Smooth muscle cell (in vitro differentiated cells): Measurements from ENCODE around the gene DOCK8. TPM values are rescaled to one million over a fixed set of nuclear protein-coding genes. Genes with fewer than 3 reads are reported as not detected.

ENCODE experiments used
- DNase-seq: peaks from one replicate; lab custom pipeline; 2025; ENCODE audit not compliant: unreplicated experiment; lab: John Stamatoyannopoulos, UW
- H2AFZ ChIP-seq: fragments of 200-600 bp; sonication (generic); 2 replicates; pipeline ENCODE4 v1.6.0; 2016; ENCODE audit warnings: antibody characterized with exemption, low read depth, mild to moderate bottlenecking
- H3F3A ChIP-seq: fragments of 200-600 bp; sonication (generic); 2 replicates; pipeline ENCODE4 v1.6.0; 2017; ENCODE audit warnings: antibody characterized with exemption, low read depth
- H3K27ac ChIP-seq: fragments of 200-600 bp; sonication (generic); 2 replicates; pipeline ENCODE4 v1.5.1; 2016; ENCODE audit warnings: low read depth, mild to moderate bottlenecking
- H3K27me3 ChIP-seq: fragments of 200-600 bp; sonication (generic); 2 replicates; pipeline ENCODE4 v1.6.1; 2016; ENCODE audit warnings: low read depth, mild to moderate bottlenecking
- H3K36me3 ChIP-seq: fragments of 200-600 bp; sonication (generic); 2 replicates; pipeline ENCODE4 v1.5.1; 2016; ENCODE audit warnings: low read depth
- H3K4me1 ChIP-seq: fragments of 200-600 bp; sonication (generic); 2 replicates; pipeline ENCODE4 v1.5.1; 2016; ENCODE audit warnings: low read depth
- H3K4me2 ChIP-seq: fragments of 200-600 bp; sonication (generic); 2 replicates; pipeline ENCODE4 v1.6.0; 2016; ENCODE audit warnings: mild to moderate bottlenecking
- H3K4me3 ChIP-seq: fragments of 200-600 bp; sonication (generic); 2 replicates; pipeline ENCODE4 v1.5.1; 2016; ENCODE audit warnings: mild to moderate bottlenecking
- H3K79me2 ChIP-seq: fragments of 200-600 bp; sonication (generic); 2 replicates; pipeline ENCODE4 v1.6.0; 2016; ENCODE audit warnings: low read depth, mild to moderate bottlenecking
- H3K9ac ChIP-seq: fragments of 200-600 bp; sonication (generic); 2 replicates; pipeline ENCODE4 v1.6.0; 2016; ENCODE audit warnings: low read depth
- H3K9me3 ChIP-seq: fragments of 200-600 bp; sonication (generic); replicated peaks from 2 replicates; pipeline ENCODE4 v1.5.1; 2016; ENCODE audit warnings: low read depth
- H4K20me1 ChIP-seq: fragments of 200-600 bp; sonication (generic); 2 replicates; pipeline ENCODE4 v1.6.0; 2016; ENCODE audit warnings: low read depth
- whole genome bisulfite sequencing: methylation state at CpG from one replicate; pipeline ENCODE4 v1.1.7; 2016; ENCODE audit warnings: low lambda C conversion rate; 5-methylcytosine and 5-hydroxymethylcytosine counted together
- polyA plus RNA-seq: library from polyadenylated mRNA; unstranded; fragments of >200 nt; fragmentation: Nextera tagmentation; extraction: Ambion mirVana; gene quantifications from 2 replicates; pipeline ENCODE4 v1.2.1, GENCODE V29; 2016
- total RNA-seq: library from RNA; depleted of rRNA; stranded (reverse); fragments of >200 nt; gene quantifications from 2 replicates; pipeline ENCODE4 v1.2.3, GENCODE V29; 2014
- TF ChIP-seq, protein P1 (sequence below): fragments of 200-600 bp; sonication (generic); IDR thresholded peaks from 2 replicates; pipeline ENCODE4 v1.5.1; 2017; ENCODE audit warnings: borderline replicate concordance, mild to moderate bottlenecking, antibody characterized with exemption; ENCODE audit not compliant: insufficient read depth, poor library complexity, severe bottlenecking

Gene DOCK8
- total and polyA plus RNA-seq, 2 experiments from 2014 or later: 0.18 to 4.9 TPM

DNA sequence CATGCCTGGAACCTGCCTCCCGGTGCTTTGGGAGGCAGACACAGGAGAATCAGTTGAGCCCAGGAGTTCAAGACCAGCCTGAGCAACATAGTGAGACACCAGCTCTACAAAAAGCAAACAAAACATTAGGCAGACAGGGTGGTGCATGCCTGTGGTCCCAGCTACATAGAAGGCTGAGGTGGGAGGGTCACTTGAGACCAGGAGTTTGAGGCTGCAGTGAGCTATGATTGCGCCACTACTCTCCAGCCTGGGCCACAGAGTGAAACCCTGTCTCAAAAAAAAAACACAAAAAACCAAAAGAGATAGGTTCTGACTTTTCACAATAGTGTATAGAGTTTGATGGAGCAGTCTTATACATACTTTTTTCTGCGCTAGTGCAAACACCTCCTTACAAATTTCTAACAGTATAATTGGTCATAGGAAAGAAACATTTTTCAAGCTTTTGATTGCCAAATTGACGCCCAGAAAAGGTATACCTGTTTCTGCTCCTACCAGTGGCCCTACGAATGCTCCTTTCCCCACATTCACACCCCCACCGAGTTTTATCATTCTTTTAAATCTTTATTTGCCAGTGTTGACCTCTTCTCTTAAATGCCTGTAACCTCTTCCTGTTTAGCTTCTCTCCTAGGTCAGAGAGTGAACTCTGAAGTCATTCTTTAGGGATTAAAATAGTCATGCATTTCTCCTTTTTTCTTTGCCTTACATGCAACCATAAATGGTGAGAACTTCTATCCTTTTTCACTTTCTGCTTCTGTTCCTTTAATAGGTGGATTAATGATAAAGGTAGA, 7.5 kb downstream of the DOCK8 start:
- peaks cover 12% of the 10 kb centered on the region for H3K4me1 ChIP-seq
- peaks cover 2% of the 10 kb centered on the region for H3K27me3 ChIP-seq
- H3K36me3 ChIP-seq: no peaks in the 10 kb centered on the region
- TF ChIP-seq, protein P1, sequence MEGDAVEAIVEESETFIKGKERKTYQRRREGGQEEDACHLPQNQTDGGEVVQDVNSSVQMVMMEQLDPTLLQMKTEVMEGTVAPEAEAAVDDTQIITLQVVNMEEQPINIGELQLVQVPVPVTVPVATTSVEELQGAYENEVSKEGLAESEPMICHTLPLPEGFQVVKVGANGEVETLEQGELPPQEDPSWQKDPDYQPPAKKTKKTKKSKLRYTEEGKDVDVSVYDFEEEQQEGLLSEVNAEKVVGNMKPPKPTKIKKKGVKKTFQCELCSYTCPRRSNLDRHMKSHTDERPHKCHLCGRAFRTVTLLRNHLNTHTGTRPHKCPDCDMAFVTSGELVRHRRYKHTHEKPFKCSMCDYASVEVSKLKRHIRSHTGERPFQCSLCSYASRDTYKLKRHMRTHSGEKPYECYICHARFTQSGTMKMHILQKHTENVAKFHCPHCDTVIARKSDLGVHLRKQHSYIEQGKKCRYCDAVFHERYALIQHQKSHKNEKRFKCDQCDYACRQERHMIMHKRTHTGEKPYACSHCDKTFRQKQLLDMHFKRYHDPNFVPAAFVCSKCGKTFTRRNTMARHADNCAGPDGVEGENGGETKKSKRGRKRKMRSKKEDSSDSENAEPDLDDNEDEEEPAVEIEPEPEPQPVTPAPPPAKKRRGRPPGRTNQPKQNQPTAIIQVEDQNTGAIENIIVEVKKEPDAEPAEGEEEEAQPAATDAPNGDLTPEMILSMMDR: no peak
- H3F3A ChIP-seq: no peaks in the 10 kb centered on the region
- H3K4me3 ChIP-seq: no peak overlapping the region
- 63% methylated on average over 6 of the region's 6 CpGs for WGBS
- H3K27ac ChIP-seq: no peak overlapping the region
- no peak overlapping the region for H3K4me2 ChIP-seq
- no peak overlapping the region for H3K9ac ChIP-seq
- no peaks in the 10 kb centered on the region for H3K79me2 ChIP-seq
- no peak overlapping the region for H2AFZ ChIP-seq
- no peaks in the 10 kb centered on the region for H3K9me3 ChIP-seq
- H4K20me1 ChIP-seq: no peaks in the 10 kb centered on the region
- DNase-seq: no peak

DNA sequence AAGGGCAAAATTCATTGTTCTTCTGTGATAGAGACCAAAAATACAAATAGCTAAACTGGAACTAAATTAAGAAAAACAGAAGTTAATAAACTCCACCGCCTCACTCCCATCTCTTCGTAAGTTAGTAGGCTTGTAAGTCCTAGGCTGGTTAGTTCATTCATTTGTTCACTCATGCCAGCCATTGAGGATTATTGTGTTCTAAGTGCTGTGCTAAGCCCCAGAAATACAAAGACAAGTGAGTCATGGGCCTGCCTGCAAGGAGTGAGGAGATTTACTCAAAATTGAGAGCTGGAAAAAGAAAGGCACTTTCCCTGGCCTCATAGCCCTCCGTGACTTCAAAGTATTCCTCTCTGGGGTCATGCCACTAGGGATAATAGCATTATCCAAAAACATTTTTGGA, 8.5 kb downstream of the DOCK8 start:
- no peak overlapping the region for H3K4me3 ChIP-seq
- peak overlapping the region; percentile 21 for H3K27ac ChIP-seq
- H3K9ac ChIP-seq: no peak overlapping the region
- DNase-seq: no peak
- H3K9me3 ChIP-seq: no peaks in the 10 kb centered on the region
- no peaks in the 10 kb centered on the region for H3K27me3 ChIP-seq
- peaks cover 12% of the 10 kb centered on the region for H3K4me1 ChIP-seq
- TF ChIP-seq, protein P1: no peak
- H4K20me1 ChIP-seq: no peaks in the 10 kb centered on the region
- 65% methylated on average over 3 of the region's 3 CpGs for WGBS
- no peak overlapping the region for H3K4me2 ChIP-seq
- no peaks in the 10 kb centered on the region for H3K36me3 ChIP-seq
- no peak overlapping the region for H2AFZ ChIP-seq
- H3F3A ChIP-seq: no peaks in the 10 kb centered on the region
- no peaks in the 10 kb centered on the region for H3K79me2 ChIP-seq

DNA sequence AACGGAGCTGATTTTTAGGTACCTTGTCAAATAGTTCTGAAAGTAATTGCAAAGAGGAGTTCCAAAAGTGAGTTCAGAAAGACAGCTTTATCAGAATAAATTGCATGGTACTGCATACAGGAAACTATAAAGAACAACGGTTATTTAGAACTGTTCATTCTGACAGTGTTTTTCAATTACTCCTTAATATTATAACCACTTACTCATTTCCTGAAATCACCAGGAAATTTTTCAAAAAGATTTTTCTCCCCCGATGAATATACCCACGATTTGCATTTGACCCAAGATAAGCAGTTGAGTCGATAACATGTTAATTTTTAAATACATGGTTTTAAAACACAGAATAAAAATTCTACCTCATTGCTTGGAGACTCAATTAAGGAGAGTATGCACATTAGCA, 9.4 kb downstream of the DOCK8 start:
- no peaks in the 10 kb centered on the region for H3K36me3 ChIP-seq
- no peak overlapping the region for H3K4me3 ChIP-seq
- WGBS: 89% methylated on average over 5 of the region's 5 CpGs
- no peaks in the 10 kb centered on the region for H3K27me3 ChIP-seq
- H4K20me1 ChIP-seq: no peaks in the 10 kb centered on the region
- no peak overlapping the region for H2AFZ ChIP-seq
- H3F3A ChIP-seq: no peaks in the 10 kb centered on the region
- no peaks in the 10 kb centered on the region for H3K9me3 ChIP-seq
- TF ChIP-seq, protein P1: no peak
- H3K4me1 ChIP-seq: peaks cover 12% of the 10 kb centered on the region
- no peaks in the 10 kb centered on the region for H3K79me2 ChIP-seq
- H3K4me2 ChIP-seq: no peak overlapping the region
- DNase-seq: no peak
- H3K27ac ChIP-seq: peak overlapping the region; percentile 85
- no peak overlapping the region for H3K9ac ChIP-seq
